HUES6 (cell line): Measurements from ENCODE around the gene COLEC12.

Experiments used
- H3K27ac ChIP-seq: 2 replicates; pipeline ENCODE4 v1.7.0; 2013; ENCODE audit warnings: low read depth, mild to moderate bottlenecking, low read length, inconsistent platforms
- H3K27me3 ChIP-seq: 2 replicates; pipeline ENCODE4 v1.6.1; 2013; ENCODE audit warnings: low read length; ENCODE audit not compliant: control insufficient read depth, insufficient read depth
- H3K36me3 ChIP-seq: 2 replicates; pipeline ENCODE4 v1.6.1; 2013; ENCODE audit warnings: low read length; ENCODE audit not compliant: control insufficient read depth, insufficient read depth
- H3K4me1 ChIP-seq: 2 replicates; pipeline ENCODE4 v1.6.1; 2013; ENCODE audit warnings: low read length; ENCODE audit not compliant: control insufficient read depth, insufficient read depth
- H3K4me3 ChIP-seq: 2 replicates; pipeline ENCODE4 v1.5.1; 2013; ENCODE audit warnings: low read depth, low read length
- H3K9ac ChIP-seq: one replicate; pipeline ENCODE4 v1.6.1; 2013; ENCODE audit warnings: mild to moderate bottlenecking, low read length
- H3K9me3 ChIP-seq: 2 replicates; pipeline ENCODE4 v1.6.1; 2013; ENCODE audit warnings: low read depth, low read length; ENCODE audit not compliant: control insufficient read depth, insufficient read depth

COLEC12 gene

DNA sequence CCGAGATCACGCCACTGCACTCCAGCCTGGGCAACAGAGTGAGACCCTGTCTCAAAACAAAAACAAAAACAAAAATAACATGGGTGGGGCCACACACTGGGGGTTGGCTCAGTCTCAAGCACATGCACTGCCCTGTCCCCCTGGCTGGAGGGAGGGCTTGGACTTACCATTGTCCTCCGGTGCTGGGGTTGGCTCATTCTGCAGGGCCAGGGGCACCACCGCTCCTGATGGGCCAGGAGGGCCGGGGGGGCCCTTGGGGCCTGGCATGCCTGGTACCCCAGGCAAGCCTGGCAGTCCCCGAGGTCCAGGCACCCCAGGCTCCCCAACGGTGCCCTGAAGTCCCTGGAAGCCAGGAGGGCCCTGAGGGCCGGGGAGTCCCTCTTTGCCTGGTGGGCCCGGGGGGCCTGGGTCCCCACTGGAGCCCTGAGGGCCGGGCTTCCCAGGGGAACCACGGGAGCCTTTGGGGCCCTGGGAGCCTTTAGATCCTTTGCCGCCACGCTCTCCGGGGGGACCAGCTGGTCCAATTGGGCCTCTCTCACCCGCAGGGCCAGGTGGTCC is 165.8 kb downstream of the COLEC12 start:
- no peak overlapping the region for H3K27ac ChIP-seq
- H3K4me1 ChIP-seq: no peaks in the 10 kb centered on the region; the same call in 1 of the 2 replicates
- no peaks in the 10 kb centered on the region for H3K27me3 ChIP-seq
- no peaks in the 10 kb centered on the region for H3K36me3 ChIP-seq
- H3K9ac ChIP-seq: no peak overlapping the region
- H3K4me3 ChIP-seq: no peak overlapping the region
- no peaks in the 10 kb centered on the region for H3K9me3 ChIP-seq

DNA sequence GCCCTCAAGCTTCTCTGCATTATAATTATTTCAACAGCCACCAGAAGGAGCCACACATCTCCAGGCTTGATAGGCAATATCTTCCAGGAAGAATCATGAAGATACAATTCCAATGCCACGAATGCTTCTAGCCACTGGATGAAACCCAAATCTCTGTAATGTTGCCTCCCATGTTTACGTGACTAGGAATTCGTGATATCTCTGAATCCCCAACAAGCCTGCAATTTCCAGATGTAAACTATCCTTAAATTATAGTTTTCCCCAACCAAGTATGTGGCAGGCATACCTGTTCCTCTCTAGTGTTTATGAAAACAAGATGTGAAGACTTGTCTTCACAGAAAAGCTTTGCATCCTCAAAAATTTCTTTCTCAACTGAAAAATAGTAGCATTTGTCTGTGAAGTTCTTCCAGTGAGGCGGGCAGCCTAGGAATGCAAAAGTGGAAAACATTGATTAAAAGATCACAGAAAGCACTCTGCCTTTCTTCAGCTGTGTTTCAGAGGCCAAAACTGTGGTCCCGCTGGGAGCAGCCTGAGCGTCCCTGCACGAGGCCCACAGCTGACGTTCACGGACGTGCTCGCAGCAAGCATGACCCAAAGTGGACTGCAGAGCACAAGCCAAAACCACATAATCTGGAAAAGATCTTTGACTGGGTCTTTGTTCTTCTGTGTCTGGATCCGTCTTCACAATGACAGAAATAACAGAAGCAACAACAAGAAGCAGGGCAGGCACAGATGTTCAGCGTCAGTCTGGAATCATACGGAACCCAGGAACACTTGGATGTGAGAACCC is 167.6 kb downstream of the COLEC12 start:
- Histone ChIP-seq H3K27me3 (no peaks in the 10 kb centered on the region), H3K27ac (no peak overlapping the region), H3K36me3 (no peaks in the 10 kb centered on the region), H3K9ac (no peak overlapping the region), H3K9me3 (no peaks in the 10 kb centered on the region), H3K4me3 (no peak overlapping the region), H3K4me1 (no peaks in the 10 kb centered on the region; the same call in 1 of the 2 replicates)

DNA sequence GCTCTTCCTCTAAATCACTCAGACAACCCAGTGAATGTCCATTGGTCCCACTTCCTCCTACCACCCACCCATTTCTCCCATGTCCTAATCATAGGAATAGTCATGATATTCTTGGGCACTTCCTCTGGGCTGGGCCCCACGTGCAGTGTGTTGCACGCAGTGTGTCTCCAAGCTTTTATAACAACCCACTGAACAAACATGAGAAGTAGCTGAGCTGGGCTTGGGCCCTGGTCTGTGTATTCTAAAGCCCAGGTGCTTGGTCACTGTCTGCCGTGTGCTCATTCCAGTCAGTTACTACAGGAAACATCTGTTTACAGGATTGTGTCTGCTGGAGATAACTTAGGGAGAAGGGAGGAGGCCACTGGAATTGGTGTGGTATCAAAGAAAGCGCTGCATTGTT is 168.5 kb downstream of the COLEC12 start:
- H3K4me3 ChIP-seq: no peak overlapping the region
- no peaks in the 10 kb centered on the region for H3K36me3 ChIP-seq
- H3K9ac ChIP-seq: no peak overlapping the region
- no peaks in the 10 kb centered on the region for H3K27me3 ChIP-seq
- H3K4me1 ChIP-seq: no peaks in the 10 kb centered on the region; the same call in 1 of the 2 replicates
- no peaks in the 10 kb centered on the region for H3K9me3 ChIP-seq
- H3K27ac ChIP-seq: no peak overlapping the region

DNA sequence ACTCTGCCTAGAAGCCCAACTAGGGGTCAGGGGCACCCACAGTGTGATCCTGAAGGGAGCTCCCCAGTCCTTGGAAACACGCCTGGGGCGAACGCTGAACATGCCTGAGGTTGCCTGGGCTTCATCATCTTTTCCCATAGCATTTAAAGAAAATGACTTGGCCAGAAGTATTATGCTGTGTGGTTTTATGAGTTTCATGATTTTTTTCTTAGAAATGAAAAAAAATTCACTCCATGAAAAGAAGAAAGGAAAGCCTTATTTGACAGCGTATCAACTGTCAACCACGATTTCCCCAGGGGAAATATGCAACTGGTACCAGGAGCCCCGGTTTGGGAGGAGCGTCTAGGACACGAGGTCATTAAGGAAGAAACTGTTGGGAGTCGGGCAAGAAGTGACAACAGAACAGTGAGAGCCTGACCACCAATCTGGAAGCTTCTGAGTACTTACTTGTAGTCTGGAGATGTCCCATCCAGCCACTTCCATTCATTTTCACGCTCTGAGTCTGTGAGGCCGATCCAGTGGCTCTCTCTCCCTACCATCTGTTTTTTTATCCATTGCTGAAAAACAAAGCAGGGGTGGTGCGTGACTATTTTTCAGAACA is 169.2 kb downstream of the COLEC12 start:
- no peak overlapping the region for H3K4me3 ChIP-seq
- no peaks in the 10 kb centered on the region; the same call in 1 of the 2 replicates for H3K4me1 ChIP-seq
- H3K9ac ChIP-seq: no peak overlapping the region
- H3K9me3 ChIP-seq: no peaks in the 10 kb centered on the region
- H3K36me3 ChIP-seq: no peaks in the 10 kb centered on the region
- no peaks in the 10 kb centered on the region for H3K27me3 ChIP-seq
- H3K27ac ChIP-seq: no peak overlapping the region

DNA sequence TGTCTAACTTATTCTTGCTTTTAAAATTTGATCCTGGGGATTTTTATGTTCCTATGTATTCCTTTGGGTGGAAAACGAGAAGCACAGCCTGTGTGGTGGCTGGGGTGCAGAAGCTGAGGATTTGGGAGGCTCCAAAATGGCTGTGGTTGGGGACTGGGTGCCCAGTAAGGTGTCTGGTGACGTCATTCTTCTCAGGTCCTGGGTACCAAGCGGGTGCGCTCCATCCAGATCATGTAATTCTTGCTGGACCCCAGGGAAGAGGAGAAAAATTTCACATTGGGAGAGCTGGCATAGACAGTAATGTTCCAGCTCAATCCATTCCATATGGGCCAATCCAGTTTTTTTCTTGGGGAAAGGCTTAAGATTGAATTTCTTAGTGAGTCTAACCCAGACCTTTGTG is 171.6 kb downstream of the COLEC12 start:
- Histone ChIP-seq H3K4me3 (no peak overlapping the region), H3K4me1 (no peaks in the 10 kb centered on the region; the same call in 1 of the 2 replicates), H3K9me3 (no peaks in the 10 kb centered on the region), H3K27me3 (no peaks in the 10 kb centered on the region), H3K27ac (no peak overlapping the region), H3K9ac (no peak overlapping the region), H3K36me3 (no peaks in the 10 kb centered on the region)

DNA sequence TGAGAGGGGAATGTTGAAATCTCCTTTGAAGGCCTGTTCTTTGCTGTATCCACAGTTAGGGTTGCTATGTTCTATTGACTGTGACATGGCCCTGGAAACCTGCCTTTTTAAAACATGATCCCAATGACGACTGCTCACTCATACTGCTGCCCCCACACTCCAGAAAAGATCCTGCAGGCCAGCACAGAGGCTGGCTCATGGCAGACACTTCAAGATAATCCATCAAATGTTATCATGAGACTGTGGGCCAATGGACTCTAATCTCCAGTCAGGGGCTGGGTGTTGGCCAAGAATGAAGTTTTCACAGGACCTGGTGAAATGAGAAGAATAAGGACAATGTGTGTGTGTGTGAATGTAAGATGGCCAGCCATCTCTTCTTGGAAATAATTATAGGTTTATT is 173.7 kb downstream of the COLEC12 start:
- no peak overlapping the region for H3K4me3 ChIP-seq
- H3K27me3 ChIP-seq: no peaks in the 10 kb centered on the region
- H3K4me1 ChIP-seq: no peaks in the 10 kb centered on the region
- no peaks in the 10 kb centered on the region for H3K36me3 ChIP-seq
- no peak overlapping the region for H3K27ac ChIP-seq
- no peak overlapping the region for H3K9ac ChIP-seq
- H3K9me3 ChIP-seq: no peaks in the 10 kb centered on the region

DNA sequence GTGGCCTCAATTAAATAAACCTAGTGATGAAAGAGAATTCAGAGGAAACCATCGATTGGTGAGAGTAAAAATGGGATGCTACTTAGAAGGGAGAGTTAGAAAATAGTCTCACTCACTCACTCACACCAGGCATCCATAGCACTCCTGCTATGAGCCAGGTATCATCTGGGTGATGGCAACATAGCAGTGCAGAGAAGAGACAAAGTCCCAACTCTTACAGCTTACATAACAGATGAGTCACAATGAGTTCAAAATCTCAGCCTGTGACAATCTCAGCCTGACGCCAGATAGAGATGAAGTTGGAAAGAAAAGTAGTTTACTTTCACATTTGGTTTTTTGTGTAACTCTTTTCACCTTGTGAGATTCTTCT is 177.3 kb downstream of the COLEC12 start:
- no peaks in the 10 kb centered on the region for H3K27me3 ChIP-seq
- H3K36me3 ChIP-seq: no peaks in the 10 kb centered on the region
- H3K9ac ChIP-seq: no peak overlapping the region
- H3K9me3 ChIP-seq: no peaks in the 10 kb centered on the region
- no peaks in the 10 kb centered on the region for H3K4me1 ChIP-seq
- no peak overlapping the region for H3K4me3 ChIP-seq
- H3K27ac ChIP-seq: no peak overlapping the region

DNA sequence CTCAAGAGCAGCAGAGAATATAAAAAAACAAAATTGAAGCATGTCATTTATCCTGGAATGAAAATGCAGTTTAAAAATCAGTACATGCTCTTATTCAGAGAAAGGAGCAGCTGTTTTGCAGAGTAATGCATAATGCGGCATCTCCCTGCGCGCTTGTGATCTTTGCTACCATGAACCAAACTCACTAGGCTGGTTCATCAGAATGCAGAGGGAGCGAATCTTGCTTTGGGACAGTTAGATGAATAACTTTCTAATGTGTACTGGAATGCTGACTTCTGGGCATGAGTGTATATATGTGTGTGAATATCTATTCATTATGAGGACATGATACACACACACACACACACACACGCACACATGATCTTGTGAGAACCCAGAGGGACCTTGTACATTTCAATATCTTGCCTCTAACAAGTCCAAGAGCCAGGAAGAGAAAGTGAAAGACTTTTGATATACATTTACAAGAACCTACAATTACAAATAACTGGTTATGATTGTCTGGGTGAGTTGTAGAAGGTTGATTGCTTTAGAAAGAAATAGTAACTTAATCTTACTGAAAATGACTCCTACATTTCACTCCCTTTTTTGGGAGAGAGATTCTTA is 178.5 kb downstream of the COLEC12 start:
- no peaks in the 10 kb centered on the region for H3K27me3 ChIP-seq
- no peaks in the 10 kb centered on the region for H3K36me3 ChIP-seq
- H3K4me1 ChIP-seq: no peaks in the 10 kb centered on the region
- no peak overlapping the region for H3K4me3 ChIP-seq
- H3K9ac ChIP-seq: no peak overlapping the region
- no peak overlapping the region for H3K27ac ChIP-seq
- H3K9me3 ChIP-seq: no peaks in the 10 kb centered on the region

DNA sequence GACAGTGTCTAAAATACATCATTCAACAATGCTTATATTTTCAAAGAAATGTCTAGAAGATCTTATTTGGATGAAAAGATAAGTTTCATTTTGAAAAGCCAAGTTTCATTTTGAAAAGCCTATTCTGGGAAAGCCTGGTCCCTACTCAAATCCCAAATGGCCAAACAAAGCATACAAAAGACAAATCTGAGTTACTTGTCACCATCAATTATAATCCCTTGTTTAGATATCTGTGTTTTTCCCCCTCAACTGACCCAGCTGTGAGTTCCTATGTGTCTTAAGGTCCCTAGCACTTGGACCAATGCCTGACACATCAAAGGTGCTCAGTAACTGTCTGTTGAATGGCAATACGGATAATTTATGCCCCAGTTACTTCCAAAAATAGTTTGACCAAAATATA is 180.3 kb downstream of the COLEC12 start:
- Histone ChIP-seq H3K9me3 (no peaks in the 10 kb centered on the region), H3K9ac (no peak overlapping the region), H3K4me1 (no peaks in the 10 kb centered on the region), H3K4me3 (no peak overlapping the region), H3K36me3 (no peaks in the 10 kb centered on the region), H3K27ac (no peak overlapping the region), H3K27me3 (no peaks in the 10 kb centered on the region)

DNA sequence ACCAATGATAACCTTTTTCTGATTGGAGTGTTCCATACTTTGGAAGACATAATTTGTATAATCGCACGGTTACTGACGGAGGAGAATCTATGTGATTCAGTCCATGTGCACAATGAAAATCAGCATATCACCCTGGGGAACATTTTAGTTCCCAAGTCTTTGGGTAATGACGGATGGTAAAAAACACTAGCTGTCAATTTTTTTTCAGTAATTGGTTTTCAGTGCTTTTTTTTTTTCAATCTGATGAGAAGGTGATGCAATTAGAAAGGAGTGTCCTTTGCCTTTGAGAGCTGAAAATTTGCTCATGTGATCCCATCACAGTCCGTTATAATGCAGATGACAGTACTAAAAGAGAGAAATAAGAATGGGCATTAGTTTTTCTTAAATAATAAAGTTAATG is 180.8 kb downstream of the COLEC12 start:
- Histone ChIP-seq H3K9me3 (no peaks in the 10 kb centered on the region), H3K27ac (no peak overlapping the region), H3K4me1 (no peaks in the 10 kb centered on the region), H3K36me3 (no peaks in the 10 kb centered on the region), H3K9ac (no peak overlapping the region), H3K27me3 (no peaks in the 10 kb centered on the region), H3K4me3 (no peak overlapping the region)

DNA sequence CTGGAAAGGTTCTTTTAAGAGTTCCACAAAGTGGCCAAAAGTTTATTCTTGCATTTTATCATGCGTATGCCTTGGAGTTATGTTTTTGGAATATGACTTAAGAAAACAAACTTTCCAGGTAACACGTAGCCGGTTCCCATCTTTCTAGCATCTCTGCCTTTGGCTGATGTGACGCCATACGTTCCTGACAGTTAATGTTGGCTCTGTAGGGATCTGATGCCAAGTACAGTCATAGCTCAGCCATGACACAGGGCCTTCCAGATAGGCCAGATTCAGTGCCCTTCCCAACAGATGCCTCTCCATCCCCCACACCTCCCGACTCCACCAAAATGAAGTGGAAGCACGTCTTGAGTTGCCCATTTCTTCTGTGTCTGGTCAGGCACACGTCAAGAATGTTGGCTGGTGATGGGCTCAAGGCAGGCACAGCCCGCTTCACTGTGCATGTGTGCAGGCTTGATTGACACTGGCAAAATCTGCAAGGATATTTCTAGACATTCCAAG is 181.7 kb downstream of the COLEC12 start:
- no peaks in the 10 kb centered on the region for H3K4me1 ChIP-seq
- no peak overlapping the region for H3K9ac ChIP-seq
- no peak overlapping the region for H3K27ac ChIP-seq
- no peaks in the 10 kb centered on the region for H3K36me3 ChIP-seq
- no peaks in the 10 kb centered on the region for H3K9me3 ChIP-seq
- no peaks in the 10 kb centered on the region for H3K27me3 ChIP-seq
- no peak overlapping the region for H3K4me3 ChIP-seq
